ENCODE measurements around the gene CFP.

The CFP gene

GRCh38 chrX:47573341-47574075 is 56.2 kb downstream of the CFP start:
- no peak for DNase-seq
